ENCODE data around the gene C4orf50.

Gene C4orf50

GRCh38 chr4:5962416-5962815 is 55.8 kb downstream of the C4orf50 start:
- TF ChIP-seq, protein P1, sequence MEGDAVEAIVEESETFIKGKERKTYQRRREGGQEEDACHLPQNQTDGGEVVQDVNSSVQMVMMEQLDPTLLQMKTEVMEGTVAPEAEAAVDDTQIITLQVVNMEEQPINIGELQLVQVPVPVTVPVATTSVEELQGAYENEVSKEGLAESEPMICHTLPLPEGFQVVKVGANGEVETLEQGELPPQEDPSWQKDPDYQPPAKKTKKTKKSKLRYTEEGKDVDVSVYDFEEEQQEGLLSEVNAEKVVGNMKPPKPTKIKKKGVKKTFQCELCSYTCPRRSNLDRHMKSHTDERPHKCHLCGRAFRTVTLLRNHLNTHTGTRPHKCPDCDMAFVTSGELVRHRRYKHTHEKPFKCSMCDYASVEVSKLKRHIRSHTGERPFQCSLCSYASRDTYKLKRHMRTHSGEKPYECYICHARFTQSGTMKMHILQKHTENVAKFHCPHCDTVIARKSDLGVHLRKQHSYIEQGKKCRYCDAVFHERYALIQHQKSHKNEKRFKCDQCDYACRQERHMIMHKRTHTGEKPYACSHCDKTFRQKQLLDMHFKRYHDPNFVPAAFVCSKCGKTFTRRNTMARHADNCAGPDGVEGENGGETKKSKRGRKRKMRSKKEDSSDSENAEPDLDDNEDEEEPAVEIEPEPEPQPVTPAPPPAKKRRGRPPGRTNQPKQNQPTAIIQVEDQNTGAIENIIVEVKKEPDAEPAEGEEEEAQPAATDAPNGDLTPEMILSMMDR (IDR thresholded peaks at IDR 0.05; ENCODE audit: low read depth, low read length) = no peak
- DNase-seq (ENCODE audit: extremely low read depth, low read depth) = no peak

DNA sequence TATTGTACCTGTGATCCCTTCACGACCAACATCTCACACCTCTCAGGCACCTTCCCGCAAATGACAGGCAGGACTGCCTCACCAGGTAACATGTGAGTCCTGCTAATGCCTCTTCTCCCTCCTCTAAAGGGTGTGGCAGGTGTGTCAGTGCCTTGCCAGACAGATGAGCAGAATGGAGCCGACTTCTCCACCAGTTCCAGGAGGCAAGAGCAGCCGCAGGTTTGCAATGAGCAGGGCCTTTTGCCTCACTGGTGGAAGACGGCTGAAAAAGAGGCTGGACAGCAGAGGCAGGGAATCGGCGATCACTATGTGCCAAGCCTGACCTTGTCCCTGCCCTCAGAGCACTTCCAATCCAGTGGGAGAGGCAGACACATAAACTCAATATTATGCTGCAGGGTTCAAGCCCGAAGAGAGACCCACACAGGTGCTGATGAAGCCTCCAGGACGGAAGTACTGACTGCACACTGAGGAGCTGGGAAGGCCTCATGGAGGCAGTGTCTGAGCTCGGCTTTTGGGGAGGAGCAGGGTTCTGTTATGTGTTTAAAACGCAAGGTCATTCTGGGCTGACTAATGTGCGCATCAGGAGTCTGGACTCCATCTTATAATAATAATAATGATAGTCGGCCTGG is 57.9 kb downstream of the C4orf50 start:
- DNase-seq (ENCODE audit: extremely low read depth, low read depth) = no peak
- TF ChIP-seq, protein P1 (IDR thresholded peaks at IDR 0.05; ENCODE audit: low read depth, low read length) = no peak

DNA sequence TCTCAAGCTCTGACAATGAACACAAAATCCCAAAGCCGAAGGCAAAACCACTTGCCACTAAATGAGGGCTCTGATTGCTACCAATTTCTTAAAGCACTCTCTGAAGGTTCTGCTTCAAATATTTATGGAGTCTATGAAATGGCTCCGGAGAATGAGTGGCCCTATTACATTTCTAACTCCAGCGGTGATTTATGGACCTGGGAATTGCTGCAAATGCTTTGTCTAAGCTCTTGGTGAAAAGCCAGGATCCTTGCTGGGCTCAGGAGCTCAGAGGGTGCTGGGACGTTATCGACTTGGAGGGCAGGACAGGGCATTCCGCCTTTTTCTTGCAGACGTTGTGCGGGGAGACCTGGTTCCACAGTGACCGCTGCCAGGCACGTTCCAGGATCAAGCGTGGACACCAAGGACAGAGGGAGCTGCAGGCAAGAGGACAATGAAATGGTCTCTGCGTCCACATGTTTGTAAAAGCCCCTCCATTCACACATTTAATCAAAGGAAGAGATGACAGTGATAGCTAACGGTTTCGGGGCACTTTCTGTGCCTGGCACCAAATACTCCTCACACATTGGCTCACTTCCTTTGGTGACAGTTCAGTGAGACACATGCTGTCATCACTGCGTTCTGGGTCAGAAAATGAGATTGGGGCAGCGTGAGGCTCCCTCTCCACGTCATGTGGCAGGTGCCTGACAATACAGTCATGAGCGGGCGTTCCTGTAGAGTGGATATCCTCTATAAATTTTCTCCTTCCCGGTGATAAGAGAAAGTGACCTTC is 58.8 kb downstream of the C4orf50 start:
- TF ChIP-seq, protein P1 (IDR thresholded peaks at IDR 0.05; ENCODE audit: low read depth, low read length) = no peak
- no peak for DNase-seq (ENCODE audit: extremely low read depth, low read depth)

- TF ChIP-seq, protein P1 (IDR thresholded peaks at IDR 0.05; ENCODE audit: low read depth, low read length) = no peak
- DNase-seq (ENCODE audit: extremely low read depth, low read depth) = no peak
Observed at GRCh38 chr4:5958199-5958735, 60.0 kb downstream of the C4orf50 start.

DNA sequence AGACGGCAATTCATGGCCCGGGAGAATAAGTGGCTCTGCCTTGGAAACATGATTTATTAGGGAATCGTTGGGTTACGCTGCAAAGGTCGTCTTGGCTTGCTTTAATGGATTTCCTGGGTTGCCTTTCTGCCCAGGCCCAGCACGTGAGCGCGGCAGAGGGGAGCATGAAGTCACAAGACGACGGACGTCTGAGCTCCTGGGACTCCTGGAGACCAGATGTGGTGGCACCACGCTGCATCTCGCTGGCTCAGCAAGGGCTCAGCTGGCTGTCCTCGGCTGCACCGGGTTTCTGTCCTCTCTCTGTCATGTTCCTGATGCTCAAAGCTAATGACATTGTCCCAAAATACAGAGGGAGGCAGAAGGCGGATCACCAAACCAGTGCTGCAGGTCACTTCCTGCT is 61.2 kb downstream of the C4orf50 start:
- DNase-seq (ENCODE audit: extremely low read depth, low read depth) = no peak
- TF ChIP-seq, protein P1 (IDR thresholded peaks at IDR 0.05; ENCODE audit: low read depth, low read length) = no peak

DNA sequence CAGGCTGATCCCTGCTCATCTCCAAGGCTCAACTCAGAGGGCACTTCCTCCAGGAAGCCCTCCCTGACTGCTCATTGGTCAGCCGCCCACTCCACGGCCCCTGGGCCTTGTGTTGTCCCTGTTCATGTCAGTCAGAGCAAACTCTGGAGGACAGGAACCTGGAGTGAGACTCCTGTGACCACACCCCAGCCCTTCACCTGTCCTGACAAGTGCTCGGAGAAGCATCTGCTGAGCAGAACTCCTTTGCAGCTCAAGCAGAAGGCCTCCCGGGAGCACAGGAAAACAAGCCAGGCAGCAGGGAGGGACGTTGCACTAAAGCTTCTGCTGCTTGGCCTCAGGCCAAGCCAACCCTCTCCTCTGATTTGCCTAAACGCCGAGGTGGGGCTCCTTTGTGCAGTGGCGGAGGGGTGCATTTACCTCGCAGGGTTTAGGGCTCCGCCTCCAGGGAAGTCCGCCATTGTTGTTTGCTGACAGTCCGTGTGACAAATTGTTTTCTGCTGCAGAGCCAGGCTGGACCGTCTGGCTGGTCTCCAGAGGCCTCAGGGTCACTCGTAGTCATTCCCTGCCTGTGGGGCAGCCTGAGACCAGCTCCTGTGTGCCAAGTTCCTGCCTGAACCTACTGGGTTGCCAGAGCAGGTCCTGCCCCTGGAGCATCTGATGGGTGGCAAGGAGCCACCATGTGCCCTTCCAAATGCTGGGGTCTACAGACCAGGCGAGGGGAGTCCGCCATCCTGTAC is 61.8 kb downstream of the C4orf50 start:
- TF ChIP-seq, protein P1 (IDR thresholded peaks at IDR 0.05; ENCODE audit: low read depth, low read length) = no peak

More for the DNA sequence above, 61.8 kb downstream of the C4orf50 start:
- DNase-seq (ENCODE audit: extremely low read depth, low read depth) = no peak
